Measurements from ENCODE around the gene TMEM232.
"Not testable (repeated sequence)": the region's sequence is repeated elsewhere in the genome, so short reads cannot be mapped to it uniquely, and the experiment has no call there.

The TMEM232 gene

GRCh38 chr5:110618941-110619340 is 107.5 kb downstream of the TMEM232 start:
- DNase-seq: no peak

DNA sequence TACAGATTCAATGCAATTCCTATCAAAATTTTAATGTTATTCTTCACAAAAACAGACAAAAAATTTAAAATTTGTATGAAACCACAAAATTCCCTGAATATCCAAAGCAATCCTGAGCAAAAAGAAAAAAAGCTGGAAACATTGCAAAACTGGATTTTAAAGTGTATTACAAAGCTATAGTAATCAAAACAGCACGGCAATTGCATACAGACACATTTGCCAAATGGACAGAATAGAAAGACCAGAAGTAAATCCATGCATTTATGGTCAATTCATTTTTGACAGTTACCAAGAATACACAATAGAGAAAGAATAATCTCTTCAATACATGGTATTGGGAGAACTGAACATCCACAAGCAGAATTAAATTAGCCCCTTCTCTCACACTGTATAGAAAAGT is 110.5 kb downstream of the TMEM232 start:
- no peak for DNase-seq

GRCh38 chr5:110612794-110613247 is 113.7 kb downstream of the TMEM232 start:
- DNase-seq: no peak

DNA sequence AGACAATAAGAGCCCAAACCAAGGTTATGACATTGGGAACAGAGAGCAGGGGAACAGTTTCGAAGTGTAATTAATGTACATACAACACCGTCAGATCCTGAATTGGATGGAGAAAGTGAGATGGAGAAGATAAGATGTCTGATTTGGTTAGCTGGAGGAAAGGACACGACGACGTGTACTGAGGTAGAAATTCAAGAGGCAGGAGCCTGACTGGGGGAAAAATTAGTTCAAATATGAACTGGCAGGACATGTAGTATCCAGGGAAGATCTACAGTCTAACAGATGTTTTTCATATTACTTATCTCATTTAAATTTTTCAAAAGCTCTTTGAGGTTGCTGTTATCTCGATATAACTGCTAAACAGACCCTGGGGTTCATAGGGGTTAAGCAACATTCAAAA is 114.7 kb downstream of the TMEM232 start:
- no peak for DNase-seq

- no peak for DNase-seq
Observed at GRCh38 chr5:110594866-110595265, 131.6 kb downstream of the TMEM232 start.

- DNase-seq: no peak
Observed at GRCh38 chr5:110590187-110590586, 136.3 kb downstream of the TMEM232 start.

DNA sequence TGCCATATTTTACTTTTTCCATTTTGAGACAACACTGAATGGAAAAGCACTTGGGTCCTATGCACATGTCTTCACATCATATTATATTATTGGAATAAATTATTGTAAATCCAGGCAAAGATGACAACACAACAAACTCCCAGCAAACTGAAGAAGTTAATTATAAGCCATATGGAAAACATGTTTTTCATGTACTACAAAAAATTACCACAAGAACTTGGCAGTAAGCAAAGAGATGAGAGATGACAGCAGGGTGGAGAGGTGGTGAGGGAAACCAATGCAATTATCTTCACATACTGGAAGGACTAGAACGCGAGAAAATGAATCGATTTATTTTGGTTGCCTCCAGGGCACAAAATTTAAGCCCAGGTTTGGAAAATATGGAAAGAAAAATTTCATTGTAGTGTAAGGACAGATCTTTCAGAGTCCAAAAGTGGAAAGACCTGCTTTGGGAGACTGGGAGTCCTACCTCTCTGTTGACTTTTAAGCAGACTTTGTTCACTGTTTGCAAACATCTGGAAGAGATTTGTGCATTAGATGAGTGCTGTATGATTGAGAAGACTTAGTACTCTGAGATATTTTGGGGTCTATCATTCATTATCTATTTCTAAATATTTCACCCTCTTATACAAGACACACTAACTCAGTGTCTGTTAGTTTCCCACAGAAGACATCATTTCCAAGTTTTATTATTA is 138.0 kb downstream of the TMEM232 start:
- DNase-seq: no peak

DNA sequence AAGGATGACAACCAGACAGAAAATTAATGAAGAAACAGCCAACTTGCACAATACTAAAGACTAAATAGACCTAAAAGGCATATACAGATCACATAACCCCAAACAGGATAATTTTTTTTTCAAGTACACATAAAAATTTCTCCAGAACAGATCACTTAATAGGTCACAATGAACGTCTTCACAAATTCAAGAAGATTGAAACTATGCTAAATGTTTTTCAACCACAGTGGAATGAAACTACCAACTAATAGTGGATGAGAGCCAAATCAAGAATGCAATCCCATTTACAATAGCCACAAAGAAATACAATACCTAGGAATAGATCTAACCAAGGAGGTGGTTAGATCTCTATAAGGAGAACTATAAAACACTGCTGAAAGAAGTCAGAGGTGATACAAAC is 145.8 kb downstream of the TMEM232 start:
- no peak for DNase-seq

GRCh38 chr5:110572729-110573128 is 153.7 kb downstream of the TMEM232 start:
- no peak for DNase-seq

DNA sequence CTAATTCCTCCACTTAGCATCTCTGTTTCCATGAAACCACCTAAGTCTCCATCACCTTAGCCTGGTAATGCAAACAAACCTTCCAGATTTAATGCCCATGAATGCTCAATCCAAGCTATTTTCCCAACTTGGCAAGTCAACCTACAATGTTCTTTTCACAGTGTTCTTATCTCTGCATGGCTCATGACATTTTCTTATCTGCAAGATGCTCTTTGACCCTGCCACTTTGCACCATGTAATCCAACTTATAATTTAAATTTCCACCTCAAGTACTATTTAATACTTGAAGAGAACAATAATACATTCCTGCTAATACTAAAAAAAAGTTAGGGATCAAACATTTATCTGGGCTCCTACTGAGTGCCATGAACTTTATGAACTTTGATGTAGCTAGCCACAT is 164.3 kb downstream of the TMEM232 start:
- no peak for DNase-seq

GRCh38 chr5:110561510-110561909 is 165.0 kb downstream of the TMEM232 start:
- no peak for DNase-seq

DNA sequence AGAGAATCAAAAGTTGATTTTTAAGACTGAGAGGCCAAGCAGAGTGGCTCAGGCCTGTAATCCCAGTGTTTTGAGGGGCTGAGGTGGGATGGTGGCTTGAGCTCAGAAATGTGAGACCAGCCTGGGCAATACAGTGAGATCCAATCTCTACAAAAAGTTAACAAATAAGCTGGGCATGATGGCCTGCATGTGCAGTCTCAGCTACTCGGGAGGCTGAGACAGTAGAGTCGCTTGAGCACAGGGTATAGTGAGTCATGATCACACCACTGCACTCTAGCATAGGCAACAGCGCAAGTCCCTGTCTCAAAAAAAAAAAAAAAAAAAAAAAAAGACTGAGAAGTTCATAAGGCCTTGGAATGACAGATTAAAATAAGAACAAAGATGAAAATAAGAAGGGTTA is 177.2 kb downstream of the TMEM232 start:
- no peak for DNase-seq

DNA sequence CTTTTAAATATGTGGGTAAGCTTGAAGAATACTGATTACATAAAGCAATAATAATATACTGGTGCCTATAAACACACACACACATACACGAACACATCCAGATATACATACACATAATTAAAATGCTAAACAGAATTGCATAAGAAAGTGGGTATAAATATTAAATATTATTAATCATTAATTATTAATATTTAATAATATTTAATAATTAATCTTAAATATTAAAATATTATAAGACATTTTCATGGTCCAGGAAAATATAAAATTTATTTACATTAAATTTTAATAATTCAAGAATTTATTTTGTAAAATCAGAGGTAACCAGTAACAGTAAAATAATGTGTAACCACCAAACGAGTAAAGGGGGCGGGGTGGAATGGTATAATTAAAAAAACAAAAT is 178.3 kb downstream of the TMEM232 start:
- no peak for DNase-seq

- no peak for DNase-seq
Observed at GRCh38 chr5:110547495-110547894, 179.0 kb downstream of the TMEM232 start.

- DNase-seq: no peak
Observed at GRCh38 chr5:110545716-110546115, 180.8 kb downstream of the TMEM232 start.

GRCh38 chr5:110544603-110545002 is 181.9 kb downstream of the TMEM232 start:
- DNase-seq: no peak

DNA sequence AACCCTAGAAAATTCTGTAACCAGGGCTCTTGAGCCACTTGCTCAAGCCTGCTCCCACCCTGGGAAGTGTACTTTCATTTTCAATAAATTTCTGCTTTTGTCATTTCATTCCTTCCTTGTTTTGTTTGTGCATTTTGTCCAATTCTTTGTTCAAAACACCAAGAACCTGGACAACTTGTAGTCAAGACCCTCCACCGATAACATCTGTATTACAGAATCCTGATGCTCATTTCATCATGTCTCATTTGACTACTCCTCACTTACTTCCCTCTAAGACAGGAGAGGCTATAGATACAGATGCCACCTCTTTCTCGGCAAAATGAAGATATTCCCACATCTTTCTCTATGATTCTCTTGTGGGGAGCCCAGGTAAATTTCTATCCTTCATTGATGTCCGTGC is 183.5 kb downstream of the TMEM232 start:
- DNase-seq: no peak

GRCh38 chr5:110536120-110537115 is 190.1 kb downstream of the TMEM232 start:
- DNase-seq: no peak

DNA sequence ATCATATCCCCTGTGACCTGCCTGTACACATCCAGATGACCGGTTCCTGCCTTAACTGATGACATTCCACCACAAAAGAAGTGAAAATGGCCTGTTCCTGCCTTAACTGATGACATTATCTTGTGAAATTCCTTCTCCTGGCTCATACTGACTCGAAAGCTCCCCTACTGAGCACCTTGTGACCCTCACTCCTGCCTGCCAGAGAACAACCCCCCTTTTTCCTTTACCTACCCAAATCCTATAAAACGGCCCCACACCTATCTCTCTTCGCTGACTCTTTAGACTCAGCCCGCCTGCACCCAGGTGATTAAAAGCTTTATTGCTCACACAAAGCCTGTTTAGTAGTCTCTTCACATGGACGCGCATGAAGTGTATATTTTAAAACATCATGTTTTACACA is 191.3 kb downstream of the TMEM232 start:
- not testable (repeated sequence) for DNase-seq

- DNase-seq: no peak
Observed at GRCh38 chr5:110525762-110526161, 200.7 kb downstream of the TMEM232 start.

DNA sequence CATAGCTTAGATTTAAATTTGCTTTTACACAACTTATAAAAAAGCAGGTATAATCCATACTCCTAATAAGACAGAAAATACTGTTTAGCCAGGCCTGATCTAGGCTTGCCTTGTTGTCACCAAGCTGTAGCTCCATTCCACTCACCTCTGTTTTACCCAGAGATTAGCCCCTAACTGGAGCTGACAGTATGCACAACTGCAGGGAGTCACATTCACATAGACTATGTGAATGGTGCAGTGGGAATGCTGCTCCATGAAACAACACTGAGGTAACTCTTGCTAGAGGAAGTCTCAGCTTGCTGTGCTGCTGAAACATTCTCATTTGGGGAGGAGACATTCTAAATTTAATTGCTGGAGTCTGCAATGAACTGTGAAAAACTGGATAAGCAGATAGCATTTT is 209.1 kb downstream of the TMEM232 start:
- DNase-seq: no peak

- no peak for DNase-seq
Observed at GRCh38 chr5:110514030-110514429, 212.4 kb downstream of the TMEM232 start.

DNA sequence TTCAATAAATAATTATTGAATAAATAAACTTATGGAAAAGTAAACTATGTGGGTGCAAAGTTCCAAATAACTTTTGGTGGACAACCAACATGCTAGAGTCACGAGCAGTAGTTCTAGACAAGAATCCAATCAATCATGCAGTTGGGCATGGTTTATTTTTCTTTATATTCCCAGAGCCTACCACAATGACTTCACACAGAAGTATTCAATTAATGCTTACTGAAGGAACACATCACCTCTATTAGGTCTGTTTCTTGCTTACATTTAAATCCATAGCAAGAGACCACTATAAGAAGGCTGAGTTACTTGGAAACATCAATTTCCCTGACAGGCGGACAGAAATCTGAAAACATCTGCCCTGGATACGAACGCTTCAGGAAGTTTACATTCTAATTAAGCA is 214.2 kb downstream of the TMEM232 start:
- DNase-seq: no peak

GRCh38 chr5:110510146-110510545 is 216.3 kb downstream of the TMEM232 start:
- DNase-seq: no peak
